ENCODE data around the gene KIF25.

Gene KIF25

DNA sequence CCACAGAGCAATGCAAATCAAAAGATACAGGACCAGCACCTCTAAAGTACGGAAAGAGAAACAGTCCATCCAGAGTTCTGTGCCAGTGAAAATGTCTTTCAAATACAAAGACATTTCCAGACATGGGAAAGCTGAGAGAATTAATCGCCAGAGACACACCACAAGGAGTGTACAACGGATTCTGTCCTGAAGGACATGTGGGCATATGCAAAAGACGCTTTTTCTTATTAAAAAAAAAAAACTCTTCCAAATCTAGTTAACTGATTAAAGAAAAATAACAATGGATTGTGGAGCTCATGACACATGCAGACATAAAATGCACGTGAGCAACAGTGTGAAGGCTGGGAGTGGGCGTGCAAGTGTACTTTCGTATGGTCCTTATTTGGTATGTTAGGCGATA lies 22.8 kb downstream of the KIF25 start:
- DNase-seq = no peak

DNA sequence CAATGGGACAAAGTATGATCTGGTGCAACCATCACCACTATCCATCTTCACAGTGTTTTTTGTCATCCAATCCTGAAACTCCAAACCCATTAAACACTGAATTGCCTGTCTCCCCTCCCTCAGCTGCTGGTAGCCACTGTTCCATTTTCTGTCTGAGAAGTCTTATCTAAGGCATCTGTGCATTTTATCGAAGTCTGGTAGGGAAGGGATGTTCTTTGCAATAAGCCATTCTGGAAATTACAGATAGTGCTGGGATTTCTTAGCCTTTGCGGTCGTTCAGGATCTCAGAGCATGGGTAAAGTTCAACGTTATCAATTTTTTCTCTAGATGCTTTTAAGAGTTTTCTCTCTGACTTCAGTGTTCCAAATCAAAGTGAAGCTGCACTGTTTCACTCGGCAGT lies 24.1 kb downstream of the KIF25 start:
- DNase-seq = no peak

DNA sequence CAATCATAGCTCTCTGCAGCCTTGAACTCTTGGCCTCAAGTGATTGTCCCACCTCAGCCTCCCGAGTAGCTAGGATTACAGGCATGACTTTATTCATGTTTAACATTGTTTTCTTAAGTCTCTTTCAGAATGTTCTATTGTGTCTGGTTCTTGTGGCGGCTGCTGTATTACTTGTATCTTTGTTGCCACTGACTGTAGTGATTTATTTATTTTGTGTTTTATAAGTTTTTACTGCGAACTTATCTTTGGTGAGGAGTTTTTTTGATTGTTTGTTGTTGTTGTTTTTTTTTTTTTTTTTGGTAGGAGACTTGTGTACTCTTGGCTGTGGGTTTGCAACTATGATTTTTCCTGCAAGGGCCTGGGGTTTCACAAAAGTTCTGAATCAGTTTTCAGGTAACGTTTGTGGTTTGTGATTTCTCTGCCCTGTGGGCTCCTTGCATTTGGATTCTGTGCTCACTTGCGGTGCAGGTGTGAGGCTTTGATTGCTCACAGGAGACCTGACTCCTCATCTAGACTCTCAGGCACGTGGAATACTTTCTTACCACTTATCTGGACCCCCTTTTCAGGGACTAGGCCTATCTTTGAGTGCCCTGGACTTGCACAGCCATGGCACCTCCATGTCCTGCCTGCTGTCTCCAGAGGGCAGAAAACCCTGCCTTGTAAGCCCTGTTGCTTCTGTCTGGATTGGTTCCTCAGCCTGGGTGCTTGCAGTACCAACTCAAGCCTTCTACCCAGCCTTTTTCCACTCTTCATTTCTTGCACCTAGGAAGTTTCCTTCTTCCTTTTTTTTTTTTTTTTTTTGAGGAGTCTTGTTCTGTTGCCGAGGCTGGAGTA lies 25.2 kb downstream of the KIF25 start:
- DNase-seq = no peak

GRCh38 chr6:168024951-168025510 lies 27.6 kb downstream of the KIF25 start:
- DNase-seq = no peak

- DNase-seq = no peak
Observed at GRCh38 chr6:168025831-168026710, 28.6 kb downstream of the KIF25 start.

GRCh38 chr6:168026925-168027324 lies 29.5 kb downstream of the KIF25 start:
- no peak for DNase-seq

DNA sequence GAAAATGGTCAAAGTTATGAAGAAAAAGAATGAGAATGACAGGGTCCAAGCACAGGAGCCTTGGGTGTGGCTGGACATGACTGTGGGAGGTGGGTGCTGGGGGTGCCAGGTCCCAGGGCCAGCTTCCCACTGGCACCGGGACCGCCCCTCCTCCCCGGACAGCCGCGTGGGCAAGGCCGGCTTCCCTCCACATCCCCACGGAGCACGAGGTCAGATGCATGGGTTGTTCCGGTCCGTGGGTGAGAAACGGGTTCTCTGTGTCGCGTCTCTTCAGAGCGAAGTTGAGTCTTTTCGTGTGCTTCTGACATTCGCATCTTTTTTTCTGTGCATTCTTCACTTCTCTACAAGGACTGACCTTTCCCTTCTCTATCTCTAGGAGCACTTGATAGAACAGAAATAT lies 30.1 kb downstream of the KIF25 start:
- no peak for DNase-seq

DNA sequence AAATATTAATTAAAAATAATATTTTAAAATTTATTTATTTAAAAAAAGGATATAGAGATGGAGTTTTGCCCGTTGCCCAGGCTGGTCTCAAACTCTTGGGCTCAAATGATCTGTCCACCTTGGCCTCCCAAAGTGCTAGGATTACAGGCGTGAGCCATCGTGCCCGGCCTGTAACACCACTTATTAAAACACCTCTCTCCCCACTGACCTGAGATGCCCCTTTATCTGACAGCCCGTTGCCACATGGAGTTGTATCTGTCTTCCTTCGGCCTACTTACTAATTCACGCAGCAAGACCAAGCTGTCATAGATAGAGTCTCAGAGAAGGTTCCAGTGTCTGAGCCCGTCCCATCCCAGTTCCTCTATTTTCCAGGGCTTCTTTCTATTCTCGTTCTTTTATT lies 30.7 kb downstream of the KIF25 start:
- DNase-seq = no peak

DNA sequence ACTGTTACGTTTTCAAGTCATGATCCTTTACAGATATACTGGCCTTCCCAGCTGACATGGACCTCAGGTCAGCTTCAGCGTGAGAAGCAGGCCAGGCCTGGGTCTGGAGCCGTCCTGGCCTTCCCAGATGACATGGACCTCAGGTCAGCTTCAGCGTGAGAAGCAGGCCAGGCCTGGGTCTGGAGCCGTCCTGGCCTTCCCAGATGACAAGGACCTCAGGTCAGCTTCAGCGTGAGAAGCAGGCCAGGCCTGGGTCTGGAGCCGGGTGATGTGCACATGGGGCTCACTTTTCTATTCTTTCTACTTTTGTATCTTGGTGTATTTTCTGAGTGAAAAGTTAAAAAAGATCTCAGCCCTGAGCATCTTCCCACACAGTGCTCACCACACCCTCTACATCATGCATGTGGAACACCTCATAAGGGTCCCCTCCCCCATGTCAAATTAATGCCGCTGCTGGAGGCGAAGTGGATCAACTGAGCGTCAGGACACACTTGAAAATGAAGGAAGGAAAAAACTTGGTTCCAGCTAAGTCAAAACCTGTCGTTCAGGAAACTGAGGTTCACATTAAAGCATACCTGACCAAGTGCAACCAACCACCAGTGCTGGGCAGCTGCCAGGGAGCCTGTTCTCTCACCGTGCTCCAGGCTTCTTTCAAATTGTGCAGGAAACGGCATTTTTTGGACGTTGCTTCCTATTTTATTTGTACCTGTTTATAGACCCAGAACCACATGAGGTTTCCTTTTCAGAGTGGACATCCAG lies 32.2 kb downstream of the KIF25 start:
- no peak for DNase-seq

GRCh38 chr6:168030218-168030746 lies 32.8 kb downstream of the KIF25 start:
- no peak for DNase-seq

DNA sequence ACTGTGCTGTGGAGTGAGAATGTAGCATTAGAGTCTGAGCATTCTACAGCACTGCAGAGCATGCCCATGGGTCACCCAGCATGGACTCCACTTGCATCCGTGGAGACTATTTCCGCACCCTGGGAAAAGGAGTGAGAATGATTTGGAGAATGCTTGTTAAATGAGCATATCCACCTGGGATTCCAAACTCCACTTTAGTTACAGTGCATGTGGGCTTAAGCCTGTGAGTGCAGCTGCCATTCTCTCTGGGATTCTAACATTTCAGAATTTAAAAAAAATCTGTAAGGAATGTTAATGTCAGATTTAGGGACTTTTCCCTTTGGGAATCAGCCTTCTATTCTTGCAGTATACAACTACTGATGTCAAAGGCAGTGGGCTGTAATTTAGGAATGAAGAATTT lies 33.4 kb downstream of the KIF25 start:
- DNase-seq = no peak

DNA sequence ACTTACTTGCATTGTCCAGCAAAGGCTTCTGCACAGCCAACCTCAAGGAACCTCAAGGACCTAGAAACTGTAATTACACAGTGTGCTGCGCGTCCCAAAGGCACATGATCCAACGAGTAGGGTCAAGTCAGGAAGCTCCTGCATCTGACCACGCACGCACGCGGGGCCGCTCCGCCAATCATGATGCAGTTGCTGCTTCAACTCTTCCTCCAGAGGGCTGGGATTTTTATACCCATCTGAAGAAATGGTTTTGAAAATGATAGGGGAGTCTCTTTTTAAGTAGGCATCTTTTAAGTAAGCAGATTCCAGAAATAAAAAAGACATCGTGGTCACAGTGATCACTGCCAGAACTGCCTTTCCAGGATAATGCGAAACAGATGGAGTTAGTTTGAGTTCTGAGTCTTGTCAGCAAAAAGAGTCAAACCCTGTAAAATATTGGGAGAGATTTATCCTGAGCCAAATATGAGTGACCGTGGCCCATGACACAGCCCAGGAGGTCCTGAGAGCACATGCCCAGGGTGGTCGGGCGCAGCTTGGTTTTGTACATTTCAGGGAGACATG lies 34.0 kb downstream of the KIF25 start:
- no peak for DNase-seq

GRCh38 chr6:168032005-168032760 lies 34.7 kb downstream of the KIF25 start:
- no peak for DNase-seq

GRCh38 chr6:168033791-168034190 lies 36.3 kb downstream of the KIF25 start:
- DNase-seq = no peak

- DNase-seq = no peak
Observed at GRCh38 chr6:168034537-168034936, 37.1 kb downstream of the KIF25 start.

DNA sequence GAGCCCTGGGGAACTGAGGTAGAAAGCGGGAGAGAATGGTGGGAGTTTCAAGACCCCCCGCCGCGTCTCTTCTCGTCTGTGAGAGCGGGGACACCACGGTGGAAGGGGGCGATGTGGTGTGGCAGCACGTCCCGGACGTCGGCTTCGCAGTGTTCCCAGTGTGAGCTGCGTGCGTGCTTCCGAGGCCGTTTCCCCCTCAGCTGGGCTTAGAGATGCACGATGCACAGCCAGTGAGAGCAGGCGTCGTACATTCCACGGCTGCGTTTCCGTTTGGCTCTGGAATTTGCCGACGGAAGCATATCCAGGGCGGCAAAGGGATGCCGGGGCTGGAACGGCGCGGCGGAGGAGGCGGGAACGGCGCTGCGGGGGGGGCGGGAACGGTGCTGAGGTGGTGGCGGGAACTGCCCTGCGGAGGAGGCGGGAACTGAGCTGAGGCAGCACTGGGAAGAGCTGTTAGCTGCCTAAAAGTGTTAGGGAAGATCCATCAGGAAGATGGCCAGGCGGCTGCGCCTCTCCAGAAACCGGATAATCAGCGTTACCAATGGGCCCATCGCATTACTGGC lies 37.7 kb downstream of the KIF25 start:
- peak; percentile 26 to 66 for DNase-seq

DNA sequence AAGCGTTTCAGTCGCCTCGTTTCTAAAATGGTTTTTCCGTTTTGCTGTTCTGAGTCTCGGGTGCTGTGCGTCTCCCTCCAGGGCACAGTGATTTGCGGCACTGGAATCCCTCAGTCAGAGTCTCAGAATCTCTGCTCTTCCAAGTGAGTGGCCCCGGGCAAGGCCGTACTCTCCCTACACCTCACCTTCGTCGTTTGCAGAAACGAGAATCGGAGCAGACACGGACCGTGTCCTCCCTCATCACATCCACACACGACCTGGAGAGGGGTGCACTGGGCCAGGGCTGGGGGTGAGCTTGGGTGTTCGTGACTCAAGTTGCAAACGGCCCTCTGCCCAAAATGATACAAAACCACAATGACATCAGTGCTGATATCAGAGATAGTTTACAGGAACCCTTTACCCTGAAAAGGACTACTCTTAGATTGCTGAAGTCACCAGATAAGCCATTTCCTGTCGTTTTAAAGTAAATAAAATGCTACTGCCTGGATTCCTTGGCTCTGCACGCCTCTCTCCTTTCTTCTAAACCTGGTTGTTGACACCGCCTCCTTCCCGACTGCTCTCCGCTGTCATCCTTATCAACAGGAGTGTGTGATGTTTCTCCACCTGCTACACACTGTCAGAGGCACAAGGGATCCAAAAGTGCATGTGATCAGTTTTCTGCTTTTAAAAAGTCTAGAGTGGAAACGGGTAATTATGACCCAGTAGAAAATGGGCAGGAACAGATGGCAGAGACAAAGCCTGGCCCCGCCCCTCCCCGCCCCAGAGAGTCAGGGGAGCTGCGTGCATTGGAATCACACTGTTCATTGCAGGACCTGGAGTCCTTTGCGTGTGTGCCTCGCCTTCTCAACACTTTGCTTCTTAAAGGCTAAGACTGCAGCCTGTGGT lies 38.4 kb downstream of the KIF25 start:
- peak in 1 of 2 experiments; percentile 66 for DNase-seq

DNA sequence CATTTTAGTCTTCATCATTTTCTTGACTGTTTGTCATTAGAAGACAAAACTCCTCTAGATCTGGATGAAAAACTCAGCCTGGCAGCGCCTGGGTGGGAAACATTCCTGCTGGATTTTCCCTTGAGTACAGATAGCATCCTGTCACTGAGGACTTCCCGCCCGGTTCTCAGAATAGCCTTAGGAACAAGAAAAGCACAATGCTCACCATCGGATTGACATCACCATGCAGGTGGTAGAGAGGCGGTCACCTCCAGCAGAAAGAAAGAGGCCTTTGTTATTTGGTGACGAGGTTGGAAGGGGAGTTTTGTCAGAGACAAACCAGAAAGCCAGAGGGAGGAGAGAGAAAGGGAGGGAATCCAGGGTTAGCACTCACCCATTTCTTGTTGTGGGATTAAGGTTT lies 39.8 kb downstream of the KIF25 start:
- no peak for DNase-seq

DNA sequence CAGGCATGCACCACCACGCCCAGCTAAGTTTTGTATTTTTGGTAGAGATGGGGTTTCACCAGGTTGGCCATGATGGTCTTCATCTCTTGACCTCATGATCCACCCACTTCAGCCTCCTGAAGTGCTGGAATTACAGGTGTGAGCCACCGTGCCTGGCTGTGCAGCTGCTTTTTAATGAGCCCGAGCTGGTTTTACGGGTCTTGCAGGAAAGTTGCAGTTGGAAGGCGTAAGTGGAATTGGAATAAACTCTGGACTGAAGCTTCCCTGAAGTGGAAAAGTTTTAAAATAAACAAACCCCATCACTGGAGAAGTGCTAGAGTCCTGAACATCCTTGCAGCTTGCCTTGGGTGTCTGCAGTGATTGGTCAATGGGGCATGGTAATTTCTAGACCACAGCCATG lies 40.4 kb downstream of the KIF25 start:
- DNase-seq = no peak

- no peak for DNase-seq
Observed at GRCh38 chr6:168038576-168039140, 41.2 kb downstream of the KIF25 start.

All from SW 1271 (cell line).